Brain microvascular endothelial cell (primary cell): ENCODE measurements around the gene CCDC196.
A peak's percentile ranks its signal among the peaks of the same experiment; 100 is the strongest.

Source experiments
- DNase-seq: peaks from one replicate; pipeline ENCODE4 v3.0.0-alpha.2; 2020
- H3K27ac ChIP-seq: fragments of 250-450 bp; sonication (Bioruptor Pico); 2 replicates; pipeline ENCODE4 v1.5.1; 2020; ENCODE audit warnings: mild to moderate bottlenecking, moderate library complexity
- H3K27me3 ChIP-seq: fragments of 250-450 bp; sonication (Bioruptor Pico); replicated peaks from 2 replicates; pipeline ENCODE4 v1.5.1; 2020; ENCODE audit warnings: mild to moderate bottlenecking
- H3K36me3 ChIP-seq: fragments of 250-450 bp; sonication (Bioruptor Pico); replicated peaks from 2 replicates; pipeline ENCODE4 v1.5.1; 2020; ENCODE audit warnings: mild to moderate bottlenecking
- H3K4me3 ChIP-seq: 2 replicates; pipeline ENCODE4 v1.5.1; 2011; ENCODE audit warnings: low read depth, mild to moderate bottlenecking, control low read depth, low read length, moderate library complexity
- in situ Hi-C: cut with HindIII; loops from 2 replicates; pipeline ENCODE4 v1.10.0; 2017; ENCODE audit warnings: low sequenced_read_pairs, low pct_ligation_motif_present
- TF ChIP-seq, protein P1 (sequence below): IDR thresholded peaks from 2 replicates; pipeline ENCODE4 v1.5.1; 2011; ENCODE audit warnings: low read depth, mild to moderate bottlenecking, moderate library complexity, low read length, control low read depth, inconsistent platforms; ENCODE audit errors: missing control alignments

CCDC196 gene

DNA sequence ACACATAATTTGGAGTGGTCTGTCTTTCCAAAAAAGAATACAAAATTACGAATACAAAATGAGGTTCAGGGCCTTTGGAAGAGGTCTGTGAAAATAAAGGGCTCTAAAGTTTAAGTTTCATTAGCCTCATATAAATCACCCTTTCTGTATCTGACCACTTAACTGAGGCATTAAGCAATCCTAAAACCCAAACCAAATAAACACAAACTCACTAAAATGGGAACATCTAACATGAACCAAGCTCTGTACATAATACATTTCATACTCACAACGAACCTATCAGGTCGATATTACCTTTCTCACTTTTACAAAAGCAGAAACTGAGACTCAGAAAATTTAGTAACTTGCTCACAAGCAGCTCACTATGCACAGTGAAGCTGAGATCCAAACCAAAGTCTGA lies 1.1 kb upstream of the CCDC196 start:
- Histone ChIP-seq H3K27me3 (no peaks in the 10 kb centered on the region), H3K27ac (no peak overlapping the region), H3K4me3 (no peak overlapping the region), H3K36me3 (no peaks in the 10 kb centered on the region)
- TF ChIP-seq, protein P1, sequence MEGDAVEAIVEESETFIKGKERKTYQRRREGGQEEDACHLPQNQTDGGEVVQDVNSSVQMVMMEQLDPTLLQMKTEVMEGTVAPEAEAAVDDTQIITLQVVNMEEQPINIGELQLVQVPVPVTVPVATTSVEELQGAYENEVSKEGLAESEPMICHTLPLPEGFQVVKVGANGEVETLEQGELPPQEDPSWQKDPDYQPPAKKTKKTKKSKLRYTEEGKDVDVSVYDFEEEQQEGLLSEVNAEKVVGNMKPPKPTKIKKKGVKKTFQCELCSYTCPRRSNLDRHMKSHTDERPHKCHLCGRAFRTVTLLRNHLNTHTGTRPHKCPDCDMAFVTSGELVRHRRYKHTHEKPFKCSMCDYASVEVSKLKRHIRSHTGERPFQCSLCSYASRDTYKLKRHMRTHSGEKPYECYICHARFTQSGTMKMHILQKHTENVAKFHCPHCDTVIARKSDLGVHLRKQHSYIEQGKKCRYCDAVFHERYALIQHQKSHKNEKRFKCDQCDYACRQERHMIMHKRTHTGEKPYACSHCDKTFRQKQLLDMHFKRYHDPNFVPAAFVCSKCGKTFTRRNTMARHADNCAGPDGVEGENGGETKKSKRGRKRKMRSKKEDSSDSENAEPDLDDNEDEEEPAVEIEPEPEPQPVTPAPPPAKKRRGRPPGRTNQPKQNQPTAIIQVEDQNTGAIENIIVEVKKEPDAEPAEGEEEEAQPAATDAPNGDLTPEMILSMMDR: no peak
- in situ Hi-C loops: no loop called here
- no peak for DNase-seq

DNA sequence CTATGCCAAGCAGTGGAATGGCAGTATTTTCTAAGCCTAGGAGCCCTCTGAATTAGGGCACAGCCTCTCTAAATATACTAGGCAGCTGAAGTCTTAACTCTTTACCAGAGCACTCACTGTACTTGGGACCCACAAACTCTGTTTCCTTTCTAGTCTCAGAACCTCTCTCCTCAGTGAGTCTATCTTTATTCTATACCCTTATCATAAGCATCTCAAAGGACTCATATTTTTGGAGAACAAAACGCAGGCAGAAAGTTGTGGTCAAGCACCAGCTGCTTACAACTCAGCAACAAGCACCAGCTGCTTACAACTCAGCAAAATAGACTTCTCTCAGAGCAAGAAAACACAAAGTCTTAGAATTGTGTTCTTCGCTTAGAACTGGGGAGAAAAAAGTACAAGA lies 993 bp downstream of the CCDC196 start:
- Histone ChIP-seq H3K27ac (no peak overlapping the region), H3K4me3 (no peak overlapping the region), H3K27me3 (no peaks in the 10 kb centered on the region), H3K36me3 (no peaks in the 10 kb centered on the region)
- no peak for DNase-seq
- in situ Hi-C loops: no loop called here
- TF ChIP-seq, protein P1: no peak

DNA sequence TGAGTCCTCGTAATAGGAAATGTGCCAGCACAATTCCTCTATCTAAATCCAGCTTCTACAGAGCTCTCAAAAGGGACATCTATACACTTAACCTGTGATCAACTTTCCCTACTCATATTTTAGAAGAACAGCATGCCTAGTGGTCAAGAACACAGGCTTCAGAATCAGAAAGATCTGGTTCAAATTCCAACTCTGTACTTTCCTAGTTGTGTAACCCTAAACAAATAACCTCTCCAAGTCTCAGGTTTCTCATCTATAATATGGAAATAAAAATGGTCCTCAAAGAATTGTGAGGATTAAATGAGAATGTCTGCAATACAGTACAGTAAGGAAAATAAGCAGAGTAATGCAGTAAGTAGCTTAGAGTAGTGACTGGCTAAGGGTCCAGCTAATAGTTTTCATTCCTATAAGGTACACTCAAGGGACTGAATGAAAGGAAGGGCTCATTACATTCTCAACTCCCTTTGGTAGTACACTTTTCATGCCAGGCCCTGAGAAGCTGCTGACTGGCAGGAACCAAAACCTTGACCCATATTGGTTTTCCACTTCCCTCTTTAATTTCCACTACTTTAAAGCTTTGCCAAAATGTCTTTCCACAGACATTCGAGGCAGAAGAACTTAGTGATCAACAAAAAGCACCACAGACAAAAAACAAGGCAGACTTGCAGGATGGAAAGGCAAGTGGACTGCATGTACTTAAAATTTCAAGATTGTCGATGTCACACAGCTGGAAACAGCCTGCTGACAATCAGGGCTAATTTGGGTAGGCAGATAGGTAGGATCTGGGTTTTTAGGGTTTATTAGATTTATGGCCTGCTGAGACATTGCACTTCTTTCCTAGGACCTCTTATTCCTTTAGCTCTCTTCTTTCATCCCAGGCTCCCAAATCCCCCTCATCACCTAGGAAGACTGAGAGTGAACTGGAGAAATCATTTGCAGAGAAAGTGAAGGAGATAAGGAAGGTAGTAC lies 4.3 kb downstream of the CCDC196 start:
- H3K27me3 ChIP-seq: no peaks in the 10 kb centered on the region
- TF ChIP-seq, protein P1: no peak
- no peak overlapping the region for H3K4me3 ChIP-seq
- no peaks in the 10 kb centered on the region for H3K36me3 ChIP-seq
- in situ Hi-C loops: no loop called here
- DNase-seq: no peak
- no peak overlapping the region for H3K27ac ChIP-seq

DNA sequence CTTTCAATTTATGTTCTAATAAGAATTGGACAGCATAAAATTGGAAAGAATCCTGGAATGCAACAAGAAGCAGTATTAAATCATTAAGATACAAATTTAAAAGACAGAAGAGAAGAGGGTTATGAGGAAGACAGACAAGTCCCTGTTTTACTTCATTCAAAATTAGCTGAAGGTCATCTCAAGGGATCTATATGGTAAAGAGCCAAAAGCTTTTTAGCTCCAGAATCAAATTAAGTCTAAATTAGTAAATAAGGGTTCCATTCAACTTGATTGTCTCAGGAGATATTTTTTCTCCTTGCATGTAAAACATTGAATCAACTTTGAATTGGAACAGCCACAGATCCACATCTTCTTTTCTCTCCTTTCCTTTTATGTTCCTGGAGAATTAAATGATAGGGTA lies 7.6 kb downstream of the CCDC196 start:
- DNase-seq: no peak
- H3K27ac ChIP-seq: no peak overlapping the region
- no peak overlapping the region for H3K4me3 ChIP-seq
- no peaks in the 10 kb centered on the region for H3K36me3 ChIP-seq
- no peaks in the 10 kb centered on the region for H3K27me3 ChIP-seq
- TF ChIP-seq, protein P1: no peak
- in situ Hi-C loops: no loop called here

DNA sequence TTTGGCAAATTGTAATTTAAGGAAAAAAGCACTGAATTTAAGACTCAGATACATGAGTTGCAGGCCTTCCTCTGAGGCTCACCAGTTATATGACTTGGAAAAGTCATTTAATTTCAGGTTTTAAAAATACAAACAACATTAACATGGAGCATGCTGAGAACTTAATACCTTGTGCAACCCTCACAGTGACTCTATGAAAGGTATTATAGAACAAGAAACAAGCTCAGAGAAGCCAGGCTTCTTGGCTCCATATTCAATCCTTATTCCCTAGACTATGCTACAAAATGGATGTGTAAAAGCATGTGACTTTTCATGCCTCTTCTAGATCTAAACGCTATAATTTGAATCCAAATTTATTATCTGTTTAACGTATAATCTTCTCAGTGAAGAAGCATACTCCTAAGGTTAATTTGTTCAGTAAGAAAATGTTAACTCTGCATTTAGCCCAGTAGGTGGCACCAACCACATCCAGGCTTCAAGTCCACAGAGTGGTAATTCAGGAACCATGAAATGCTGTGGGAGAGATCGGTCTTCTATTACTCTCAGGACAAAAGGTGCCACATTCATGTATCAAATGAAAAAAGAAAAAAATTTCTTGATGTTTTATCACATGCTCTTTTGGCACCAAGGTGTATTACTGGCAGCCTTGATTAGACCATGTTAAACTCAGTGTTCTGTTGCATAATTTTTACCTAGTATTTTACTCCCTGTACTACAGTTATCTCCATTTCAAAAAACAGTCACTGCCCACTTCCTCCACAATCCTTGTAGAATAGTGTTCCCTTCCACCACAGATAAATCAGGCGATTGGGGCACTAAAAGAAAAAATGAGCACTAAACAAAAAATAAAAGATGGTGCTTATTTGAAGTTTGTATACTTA lies 9.3 kb downstream of the CCDC196 start:
- peak; percentile 68 for DNase-seq
- TF ChIP-seq, protein P1: peak; percentile 84
- H3K27me3 ChIP-seq: no peaks in the 10 kb centered on the region
- no peaks in the 10 kb centered on the region for H3K36me3 ChIP-seq
- in situ Hi-C loops: no loop called here
- H3K27ac ChIP-seq: no peak overlapping the region
- H3K4me3 ChIP-seq: no peak overlapping the region
